GM23338 (cell line): ENCODE results near the gene LRTM2. TPM values are rescaled to one million over a fixed set of nuclear protein-coding genes. Genes with fewer than 3 reads are reported as not detected.
A peak's percentile ranks its signal among the peaks of the same experiment; 100 is the strongest.

ENCODE experiments used
- ATAC-seq: fragments of 200-7000 bp; cut with Tn5 transposase; 3 replicates; pipeline ENCODE4 v1.9.1; 2020
- DNase-seq: peaks from one replicate; pipeline ENCODE4 v3.0.0-alpha.2; 2015; ENCODE audit warnings: low spot score
- H2AFZ ChIP-seq: fragments of 200-600 bp; sonication (generic); 2 replicates; pipeline ENCODE4 v1.8.0; 2016; ENCODE audit warnings: antibody characterized with exemption, mild to moderate bottlenecking, moderate library complexity
- H3F3A ChIP-seq: fragments of 200-600 bp; sonication (generic); replicated peaks from 2 replicates; pipeline ENCODE4 v1.8.0; 2017; ENCODE audit warnings: antibody characterized with exemption, mixed run types, low read depth
- H3K27ac ChIP-seq: fragments of 200-600 bp; sonication (generic); 2 replicates; pipeline ENCODE4 v1.6.1; 2016; ENCODE audit warnings: low read depth
- H3K27me3 ChIP-seq: fragments of 200-600 bp; sonication (generic); 2 replicates; pipeline ENCODE4 v1.8.0; 2016; ENCODE audit warnings: mild to moderate bottlenecking, mixed run types, moderate library complexity; ENCODE audit not compliant: insufficient read depth
- H3K36me3 ChIP-seq: fragments of 200-600 bp; sonication (generic); 2 replicates; pipeline ENCODE4 v1.8.0; 2016; ENCODE audit warnings: mild to moderate bottlenecking; ENCODE audit not compliant: insufficient read depth
- H3K4me1 ChIP-seq: fragments of 200-600 bp; sonication (generic); 2 replicates; pipeline ENCODE4 v1.8.0; 2016; ENCODE audit warnings: mild to moderate bottlenecking, moderate library complexity; ENCODE audit not compliant: insufficient read depth
- H3K4me2 ChIP-seq: fragments of 200-600 bp; sonication (generic); 2 replicates; pipeline ENCODE4 v1.7.1; 2017; ENCODE audit warnings: mixed run types
- H3K4me3 ChIP-seq: fragments of 200-600 bp; sonication (generic); 2 replicates; pipeline ENCODE4 v1.6.1; 2016; ENCODE audit warnings: mixed run types
- H3K79me2 ChIP-seq: fragments of 200-600 bp; sonication (generic); replicated peaks from 2 replicates; pipeline ENCODE4 v1.8.0; 2017; ENCODE audit warnings: mild to moderate bottlenecking; ENCODE audit not compliant: insufficient read depth
- H3K9me2 ChIP-seq: fragments of 200-600 bp; sonication (generic); 2 replicates; pipeline ENCODE4 v1.8.0; 2017; ENCODE audit not compliant: insufficient read depth
- H4K20me1 ChIP-seq: fragments of 200-600 bp; sonication (generic); replicated peaks from 2 replicates; pipeline ENCODE4 v1.8.0; 2017; ENCODE audit warnings: mild to moderate bottlenecking; ENCODE audit not compliant: insufficient read depth
- H3K27ac Mint-ChIP-seq: 2 replicates; pipeline ENCODE4 v1.8.0; 2020; ENCODE audit warnings: inconsistent platforms, mild to moderate bottlenecking, moderate library complexity, mixed read lengths
- H3K27me3 Mint-ChIP-seq: 3 replicates; pipeline ENCODE4 v1.8.0; 2022; ENCODE audit warnings: low read depth, mild to moderate bottlenecking, moderate library complexity, mixed read lengths, inconsistent platforms; ENCODE audit not compliant: insufficient read depth, poor library complexity
- H3K36me3 Mint-ChIP-seq: 3 replicates; pipeline ENCODE4 v1.8.0; 2021; ENCODE audit warnings: low read depth, mild to moderate bottlenecking, inconsistent platforms, moderate library complexity, mixed read lengths
- H3K4me1 Mint-ChIP-seq: 3 replicates; pipeline ENCODE4 v1.8.0; 2020; ENCODE audit warnings: mild to moderate bottlenecking, inconsistent platforms, mixed read lengths
- H3K4me3 Mint-ChIP-seq: 3 replicates; pipeline ENCODE4 v1.8.0; 2021; ENCODE audit warnings: moderate library complexity, mild to moderate bottlenecking, inconsistent platforms, mixed read lengths
- H3K9me3 Mint-ChIP-seq: 3 replicates; pipeline ENCODE4 v1.8.0; 2020; ENCODE audit warnings: moderate library complexity, mild to moderate bottlenecking, inconsistent platforms, mixed read lengths
- CREB1 ChIP-seq: fragments of 250-450 bp; sonication (Bioruptor Pico); IDR thresholded peaks from 2 replicates; pipeline ENCODE4 v1.5.0; 2020; ENCODE audit warnings: low read depth, mild to moderate bottlenecking, moderate library complexity
- CTCF ChIP-seq, 2 experiments: fragments of 200-600 bp in 1 of 2; sonication (generic) in 1 of 2; conservative IDR thresholded peaks; 2 replicates each; pipeline versions ENCODE4 v1.5.1 to v1.6.1; 2016 to 2017; ENCODE audit warnings: antibody characterized with exemption in 2 of 2, low read depth in 2 of 2, mild to moderate bottlenecking in 2 of 2, moderate library complexity in 1 of 2
- JUNB ChIP-seq: IDR thresholded peaks from one replicate; pipeline ENCODE4 v1.6.1; 2016; ENCODE audit warnings: antibody characterized with exemption; ENCODE audit not compliant: unreplicated experiment
- NANOG ChIP-seq: IDR thresholded peaks from 2 replicates; pipeline ENCODE4 v1.6.1; 2016; ENCODE audit warnings: antibody characterized with exemption, borderline replicate concordance
- POLR2AphosphoS5 ChIP-seq: IDR thresholded peaks from 2 replicates; pipeline ENCODE4 v1.6.1; 2016; ENCODE audit warnings: antibody characterized with exemption, low read depth
- REST ChIP-seq: IDR thresholded peaks from one replicate; pipeline ENCODE4 v1.6.1; 2018; ENCODE audit warnings: antibody characterized with exemption; ENCODE audit not compliant: unreplicated experiment
- STAT1 ChIP-seq: IDR thresholded peaks from one replicate; pipeline ENCODE4 v1.6.1; 2016; ENCODE audit warnings: antibody characterized with exemption; ENCODE audit not compliant: unreplicated experiment
- ZNF114 ChIP-seq: fragments of 250-450 bp; sonication (Bioruptor Pico); IDR thresholded peaks from 2 replicates; pipeline ENCODE4 v1.5.0; 2020; ENCODE audit warnings: mild to moderate bottlenecking, moderate library complexity
- polyA plus RNA-seq: library from polyadenylated mRNA; unstranded; fragments of >200 nt; fragmentation: Nextera tagmentation; extraction: Ambion mirVana; gene quantifications from 2 replicates; pipeline ENCODE4 v1.2.1, GENCODE V29; 2016
- total RNA-seq: library from RNA; depleted of rRNA; stranded (reverse); fragments of >200 nt; shearing (Covaris generic); gene quantifications from 2 replicates; pipeline ENCODE4 v1.2.3, GENCODE V29; 2014
- TF ChIP-seq, protein P1 (sequence below): IDR thresholded peaks from 2 replicates; pipeline ENCODE4 v1.6.1; 2016; ENCODE audit warnings: antibody characterized with exemption
- TF ChIP-seq, protein P2 (sequence below): fragments of 250-450 bp; sonication (Bioruptor Pico); IDR thresholded peaks from 2 replicates; pipeline ENCODE4 v1.5.0; 2020; ENCODE audit warnings: mild to moderate bottlenecking, moderate library complexity

The LRTM2 gene
- total and polyA plus RNA-seq, 2 experiments from 2014 or later = 0.08 TPM; not detected in 1

DNA sequence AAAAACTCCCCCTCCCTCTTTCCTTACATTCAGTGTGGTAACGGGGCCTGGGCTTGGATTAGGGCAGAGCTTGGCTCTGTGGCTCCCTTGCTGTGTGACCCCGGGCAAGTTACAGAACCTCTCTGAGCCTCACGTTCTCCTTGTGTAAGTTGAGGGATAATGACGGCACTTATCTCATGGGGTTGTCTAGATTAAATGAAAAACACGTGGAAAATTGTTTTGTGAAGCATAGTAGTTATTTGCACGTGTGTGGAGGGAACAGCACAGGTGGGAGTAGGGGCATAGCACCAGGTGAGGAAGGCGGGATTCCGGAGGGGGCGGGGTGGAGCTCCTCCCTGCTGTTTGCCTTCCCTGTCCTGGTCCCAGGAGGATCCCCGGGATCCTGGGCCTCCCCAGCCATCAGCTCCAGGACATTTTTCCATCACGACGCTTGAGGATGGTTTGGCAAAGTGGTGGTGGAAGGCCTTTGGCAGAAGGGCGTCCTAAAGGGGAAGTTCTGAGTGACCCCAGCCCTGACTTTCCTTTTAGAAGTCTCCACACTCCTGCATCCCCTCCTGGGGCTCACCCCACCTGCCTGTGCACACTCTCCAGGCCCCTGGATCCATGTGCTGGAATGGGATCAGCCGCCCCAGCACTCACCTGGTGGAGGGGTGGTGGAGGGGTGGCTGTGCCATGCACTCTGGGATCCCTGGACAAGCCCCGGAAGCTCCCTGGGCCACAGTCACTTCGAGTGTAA, 22.7 kb downstream of the LRTM2 start (continued):
- TF ChIP-seq, protein P1, sequence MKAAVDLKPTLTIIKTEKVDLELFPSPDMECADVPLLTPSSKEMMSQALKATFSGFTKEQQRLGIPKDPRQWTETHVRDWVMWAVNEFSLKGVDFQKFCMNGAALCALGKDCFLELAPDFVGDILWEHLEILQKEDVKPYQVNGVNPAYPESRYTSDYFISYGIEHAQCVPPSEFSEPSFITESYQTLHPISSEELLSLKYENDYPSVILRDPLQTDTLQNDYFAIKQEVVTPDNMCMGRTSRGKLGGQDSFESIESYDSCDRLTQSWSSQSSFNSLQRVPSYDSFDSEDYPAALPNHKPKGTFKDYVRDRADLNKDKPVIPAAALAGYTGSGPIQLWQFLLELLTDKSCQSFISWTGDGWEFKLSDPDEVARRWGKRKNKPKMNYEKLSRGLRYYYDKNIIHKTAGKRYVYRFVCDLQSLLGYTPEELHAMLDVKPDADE = no peak
- TF ChIP-seq POLR2AphosphoS5 = no peak
- no peak for TF ChIP-seq ZNF114 (CRISPR knock-in tag)
- TF ChIP-seq, protein P2, sequence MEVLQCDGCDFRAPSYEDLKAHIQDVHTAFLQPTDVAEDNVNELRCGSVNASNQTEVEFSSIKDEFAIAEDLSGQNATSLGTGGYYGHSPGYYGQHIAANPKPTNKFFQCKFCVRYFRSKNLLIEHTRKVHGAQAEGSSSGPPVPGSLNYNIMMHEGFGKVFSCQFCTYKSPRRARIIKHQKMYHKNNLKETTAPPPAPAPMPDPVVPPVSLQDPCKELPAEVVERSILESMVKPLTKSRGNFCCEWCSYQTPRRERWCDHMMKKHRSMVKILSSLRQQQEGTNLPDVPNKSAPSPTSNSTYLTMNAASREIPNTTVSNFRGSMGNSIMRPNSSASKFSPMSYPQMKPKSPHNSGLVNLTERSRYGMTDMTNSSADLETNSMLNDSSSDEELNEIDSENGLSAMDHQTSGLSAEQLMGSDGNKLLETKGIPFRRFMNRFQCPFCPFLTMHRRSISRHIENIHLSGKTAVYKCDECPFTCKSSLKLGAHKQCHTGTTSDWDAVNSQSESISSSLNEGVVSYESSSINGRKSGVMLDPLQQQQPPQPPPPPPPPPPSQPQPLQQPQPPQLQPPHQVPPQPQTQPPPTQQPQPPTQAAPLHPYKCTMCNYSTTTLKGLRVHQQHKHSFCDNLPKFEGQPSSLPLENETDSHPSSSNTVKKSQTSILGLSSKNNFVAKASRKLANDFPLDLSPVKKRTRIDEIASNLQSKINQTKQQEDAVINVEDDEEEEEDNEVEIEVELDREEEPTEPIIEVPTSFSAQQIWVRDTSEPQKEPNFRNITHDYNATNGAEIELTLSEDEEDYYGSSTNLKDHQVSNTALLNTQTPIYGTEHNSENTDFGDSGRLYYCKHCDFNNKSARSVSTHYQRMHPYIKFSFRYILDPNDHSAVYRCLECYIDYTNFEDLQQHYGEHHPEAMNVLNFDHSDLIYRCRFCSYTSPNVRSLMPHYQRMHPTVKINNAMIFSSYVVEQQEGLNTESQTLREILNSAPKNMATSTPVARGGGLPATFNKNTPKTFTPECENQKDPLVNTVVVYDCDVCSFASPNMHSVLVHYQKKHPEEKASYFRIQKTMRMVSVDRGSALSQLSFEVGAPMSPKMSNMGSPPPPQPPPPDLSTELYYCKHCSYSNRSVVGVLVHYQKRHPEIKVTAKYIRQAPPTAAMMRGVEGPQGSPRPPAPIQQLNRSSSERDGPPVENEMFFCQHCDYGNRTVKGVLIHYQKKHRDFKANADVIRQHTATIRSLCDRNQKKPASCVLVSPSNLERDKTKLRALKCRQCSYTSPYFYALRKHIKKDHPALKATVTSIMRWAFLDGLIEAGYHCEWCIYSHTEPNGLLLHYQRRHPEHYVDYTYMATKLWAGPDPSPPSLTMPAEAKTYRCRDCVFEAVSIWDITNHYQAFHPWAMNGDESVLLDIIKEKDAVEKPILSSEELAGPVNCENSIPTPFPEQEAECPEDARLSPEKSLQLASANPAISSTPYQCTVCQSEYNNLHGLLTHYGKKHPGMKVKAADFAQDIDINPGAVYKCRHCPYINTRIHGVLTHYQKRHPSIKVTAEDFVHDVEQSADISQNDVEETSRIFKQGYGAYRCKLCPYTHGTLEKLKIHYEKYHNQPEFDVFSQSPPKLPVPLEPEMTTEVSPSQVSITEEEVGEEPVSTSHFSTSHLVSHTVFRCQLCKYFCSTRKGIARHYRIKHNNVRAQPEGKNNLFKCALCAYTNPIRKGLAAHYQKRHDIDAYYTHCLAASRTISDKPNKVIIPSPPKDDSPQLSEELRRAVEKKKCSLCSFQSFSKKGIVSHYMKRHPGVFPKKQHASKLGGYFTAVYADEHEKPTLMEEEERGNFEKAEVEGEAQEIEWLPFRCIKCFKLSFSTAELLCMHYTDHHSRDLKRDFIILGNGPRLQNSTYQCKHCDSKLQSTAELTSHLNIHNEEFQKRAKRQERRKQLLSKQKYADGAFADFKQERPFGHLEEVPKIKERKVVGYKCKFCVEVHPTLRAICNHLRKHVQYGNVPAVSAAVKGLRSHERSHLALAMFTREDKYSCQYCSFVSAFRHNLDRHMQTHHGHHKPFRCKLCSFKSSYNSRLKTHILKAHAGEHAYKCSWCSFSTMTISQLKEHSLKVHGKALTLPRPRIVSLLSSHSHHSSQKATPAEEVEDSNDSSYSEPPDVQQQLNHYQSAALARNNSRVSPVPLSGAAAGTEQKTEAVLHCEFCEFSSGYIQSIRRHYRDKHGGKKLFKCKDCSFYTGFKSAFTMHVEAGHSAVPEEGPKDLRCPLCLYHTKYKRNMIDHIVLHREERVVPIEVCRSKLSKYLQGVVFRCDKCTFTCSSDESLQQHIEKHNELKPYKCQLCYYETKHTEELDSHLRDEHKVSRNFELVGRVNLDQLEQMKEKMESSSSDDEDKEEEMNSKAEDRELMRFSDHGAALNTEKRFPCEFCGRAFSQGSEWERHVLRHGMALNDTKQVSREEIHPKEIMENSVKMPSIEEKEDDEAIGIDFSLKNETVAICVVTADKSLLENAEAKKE (CRISPR knock-in tag) = no peak

GRCh38 chr12:1843641-1844005, 23.3 kb downstream of the LRTM2 start:
- Histone ChIP-seq H2AFZ (peak overlapping the region; percentile 18; the same call in 1 of the 2 replicates), H3K9me2 (no peaks in the 10 kb centered on the region), H3K4me2 (no peak overlapping the region), H3F3A (no peaks in the 10 kb centered on the region), H3K79me2 (no peaks in the 10 kb centered on the region), H3K36me3 (no peaks in the 10 kb centered on the region), H3K4me1 (peaks cover 9% of the 10 kb centered on the region), H4K20me1 (no peaks in the 10 kb centered on the region), H3K27me3 (no peaks in the 10 kb centered on the region), H3K4me3 (no peak overlapping the region), H3K27ac (no peak overlapping the region)
- ATAC-seq = no peak
- H3K4me3 Mint-ChIP-seq = no peak overlapping the region; the same call in 2 of the 3 replicates
- H3K4me1 Mint-ChIP-seq = peaks cover 47% of the 10 kb centered on the region
- no peak for DNase-seq
- no peak overlapping the region for H3K27ac Mint-ChIP-seq
- H3K36me3 Mint-ChIP-seq = no peaks in the 10 kb centered on the region
- peaks cover 5% of the 10 kb centered on the region for H3K27me3 Mint-ChIP-seq
- H3K9me3 Mint-ChIP-seq = no peaks in the 10 kb centered on the region
- TF ChIP-seq CTCF (conservative IDR thresholded peaks at IDR 0.05; ENCODE audit: low read depth in 2 of 2) (no peak), JUNB (no peak), NANOG (no peak), REST (no peak), STAT1 (no peak), ZNF114 (CRISPR knock-in tag) (no peak), CREB1 (CRISPR knock-in tag) (no peak), POLR2AphosphoS5 (no peak)
- TF ChIP-seq, protein P1 = no peak
